SHP77 (cell line): ENCODE data around the gene ARHGEF11.
A peak's percentile ranks its signal among the peaks of the same experiment; 100 is the strongest.
"Not testable (repeated sequence)": the region's sequence is repeated elsewhere in the genome, so short reads cannot be mapped to it uniquely, and the experiment has no call there.

Experiments
- DNase-seq, 2 experiments: peaks; one replicate each; lab custom pipeline; 2025; lab: John Stamatoyannopoulos, UW

ARHGEF11 gene

DNA sequence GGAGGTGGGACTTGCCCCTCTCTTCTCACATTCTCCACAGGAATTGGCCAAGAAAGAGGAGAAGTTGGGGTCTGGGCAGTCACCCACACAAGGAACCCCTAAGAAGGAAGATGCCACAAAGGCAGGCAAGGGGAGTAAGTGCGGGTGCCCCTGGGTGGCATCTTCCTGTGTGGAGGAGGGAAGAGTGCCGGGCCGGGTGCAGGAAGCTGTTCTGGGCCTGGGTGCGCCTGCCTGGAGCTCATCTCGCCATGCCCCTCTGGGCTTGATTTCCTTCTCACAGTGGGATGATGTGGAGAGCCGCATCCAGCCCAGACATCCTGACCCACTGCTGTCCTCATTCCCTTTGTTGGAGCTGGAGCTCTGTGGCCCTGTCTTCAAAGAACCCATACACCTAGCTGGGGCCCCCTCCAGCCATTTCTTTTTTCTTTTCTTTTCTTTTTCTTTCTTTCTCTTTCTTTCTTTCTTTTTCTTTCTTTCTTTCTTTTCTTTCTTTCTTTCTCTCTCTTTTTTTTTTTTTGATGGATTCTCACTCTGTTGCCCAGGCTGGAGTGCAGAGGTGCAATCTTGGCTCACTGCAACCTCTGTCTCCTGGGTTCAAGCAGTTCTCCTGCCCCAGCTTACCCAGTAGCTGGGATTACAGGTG, 115.8 kb downstream of the ARHGEF11 start:
- DNase-seq, result no peak

- DNase-seq, result no peak
Measured at GRCh38 chr1:156928043-156928602, 117.4 kb downstream of the ARHGEF11 start.

DNA sequence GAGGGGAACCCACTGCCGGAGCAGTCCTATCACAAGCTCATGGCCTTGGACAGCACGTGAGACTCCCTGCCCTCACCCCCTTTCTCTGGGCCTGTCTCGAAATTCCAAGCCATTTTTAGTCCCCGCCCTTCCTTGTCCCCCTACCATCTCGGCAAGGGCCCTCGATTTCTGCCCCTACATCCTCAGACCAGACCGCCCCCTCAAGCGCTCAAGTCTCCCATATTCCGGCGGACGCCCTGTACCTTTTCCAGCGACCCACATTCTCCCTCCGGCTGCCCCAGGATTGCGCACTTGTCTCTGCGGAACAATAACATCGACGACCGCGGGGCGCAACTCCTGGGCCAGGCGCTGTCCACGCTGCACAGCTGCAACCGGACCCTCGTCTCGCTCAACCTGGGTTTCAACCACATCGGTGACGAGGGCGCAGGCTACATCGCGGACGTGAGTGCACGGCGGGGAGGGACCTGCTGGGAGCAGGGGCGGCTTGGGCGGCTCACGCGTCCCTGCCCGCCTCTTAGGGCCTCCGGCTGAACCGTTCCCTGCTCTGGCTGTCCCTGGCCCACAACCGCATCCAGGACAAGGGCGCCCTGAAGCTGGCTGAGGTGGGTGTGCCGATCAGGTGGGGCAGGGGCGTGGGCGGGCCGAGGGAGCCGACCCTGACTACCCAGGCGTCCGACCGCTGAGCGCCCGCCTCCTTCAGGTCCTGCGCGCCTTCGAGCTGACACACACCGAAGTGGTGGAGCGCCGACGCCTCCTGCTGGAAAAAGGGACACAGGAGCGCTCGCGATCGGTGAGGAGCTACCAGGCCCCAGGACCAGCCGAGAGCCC, 118.1 kb downstream of the ARHGEF11 start:
- peak; percentile 88 to 90 for DNase-seq

- DNase-seq, result not testable (repeated sequence)
Measured at GRCh38 chr1:156926695-156927094, 118.8 kb downstream of the ARHGEF11 start.

GRCh38 chr1:156926175-156926574, 119.4 kb downstream of the ARHGEF11 start:
- peak in 1 of 2 experiments; percentile 20 for DNase-seq

GRCh38 chr1:156925154-156926010, 120.2 kb downstream of the ARHGEF11 start:
- no peak for DNase-seq

DNA sequence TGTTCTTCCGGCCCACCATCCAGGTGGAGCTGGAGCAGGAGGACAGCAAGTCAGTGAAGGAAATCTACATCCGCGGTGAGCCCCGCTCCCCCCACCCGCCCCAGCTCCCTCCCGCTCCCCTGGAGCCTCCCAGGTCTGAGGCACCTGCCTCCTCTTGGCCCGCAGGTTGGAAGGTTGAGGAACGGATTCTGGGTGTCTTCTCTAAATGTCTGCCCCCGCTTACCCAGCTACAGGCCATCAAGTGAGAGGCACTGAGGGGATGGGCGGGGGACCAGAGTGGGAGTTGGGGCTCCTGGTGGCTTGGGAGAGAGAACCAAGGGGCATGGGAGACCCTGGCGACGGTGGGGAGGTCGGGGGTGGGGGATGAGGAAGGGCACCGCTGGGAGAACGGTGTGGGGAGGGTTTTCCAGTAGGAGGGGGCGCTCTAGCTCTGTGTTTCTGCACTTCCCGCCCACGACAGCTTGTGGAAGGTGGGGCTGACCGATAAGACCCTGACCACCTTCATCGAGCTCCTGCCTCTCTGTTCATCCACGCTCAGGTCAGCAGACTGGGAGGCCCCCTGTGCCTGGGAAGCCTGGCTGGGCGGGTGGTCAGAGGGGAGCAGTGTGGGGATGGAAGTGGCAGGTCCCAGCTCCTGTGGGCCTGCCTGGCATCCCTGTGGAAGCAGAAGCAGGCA, 120.9 kb downstream of the ARHGEF11 start:
- no peak for DNase-seq

DNA sequence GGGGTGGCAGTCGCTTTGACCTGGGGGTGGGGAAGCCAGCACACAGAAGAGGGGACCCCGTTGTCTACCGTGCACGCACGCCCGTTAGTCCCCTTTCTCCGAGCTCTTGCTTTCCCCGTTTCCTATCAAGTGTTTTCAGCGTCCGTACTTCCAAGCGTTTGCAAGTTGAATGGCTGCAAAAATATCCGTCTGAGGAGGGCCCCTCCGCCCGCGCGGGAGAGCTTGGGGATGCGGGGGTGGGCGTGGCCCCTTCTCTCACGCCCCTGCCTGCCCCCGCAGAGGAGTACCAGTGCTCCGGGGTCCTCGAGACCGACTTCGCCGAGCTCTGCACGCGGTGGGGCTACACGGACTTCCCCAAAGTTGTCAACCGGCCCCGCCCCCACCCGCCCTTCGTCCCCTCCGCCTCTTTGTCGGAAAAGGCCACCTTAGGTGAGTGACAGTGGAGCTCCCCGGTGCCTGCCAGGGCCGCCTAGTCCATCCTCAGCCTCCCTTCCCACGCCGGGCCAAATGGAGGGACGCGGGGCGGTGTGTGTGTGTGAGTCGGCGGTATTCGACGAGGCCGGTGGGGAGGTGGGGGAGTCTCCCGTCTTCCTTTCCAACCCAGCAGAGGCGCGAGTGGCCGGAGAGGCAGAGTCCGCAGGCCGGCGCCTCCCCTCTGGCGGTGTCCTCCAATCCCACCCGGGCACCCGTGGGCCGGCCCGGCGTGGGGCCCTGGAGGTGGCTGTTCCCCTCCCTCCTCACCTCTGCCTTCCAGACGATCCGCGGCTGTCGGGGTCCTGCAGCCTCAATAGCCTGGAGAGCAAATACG, 121.7 kb downstream of the ARHGEF11 start:
- DNase-seq, result no peak

GRCh38 chr1:156922986-156923669, 122.4 kb downstream of the ARHGEF11 start:
- DNase-seq, result peak in 1 of 2 experiments; percentile 14

DNA sequence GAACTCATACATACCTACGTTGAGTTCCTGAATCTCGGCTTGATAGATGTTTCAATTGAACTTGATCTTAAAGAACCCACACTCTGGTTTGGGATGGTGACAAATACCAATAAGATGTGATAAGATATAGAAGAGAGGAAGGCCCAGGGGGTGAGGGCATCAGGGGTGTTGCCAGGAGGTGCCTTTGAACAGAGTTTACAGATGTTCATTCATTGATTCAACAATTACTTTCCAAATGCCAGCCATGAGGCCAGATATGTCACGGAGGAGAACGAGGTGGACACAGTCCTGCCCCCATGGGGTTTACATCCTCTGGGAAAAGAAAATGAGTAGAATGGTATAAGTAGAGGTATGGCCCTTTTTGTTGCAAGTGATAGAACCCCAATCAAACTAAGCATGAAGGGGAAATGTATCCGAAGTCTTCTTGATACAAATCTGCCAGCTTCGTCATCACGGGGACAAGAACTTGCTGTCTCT, 124.5 kb downstream of the ARHGEF11 start:
- DNase-seq, result no peak

DNA sequence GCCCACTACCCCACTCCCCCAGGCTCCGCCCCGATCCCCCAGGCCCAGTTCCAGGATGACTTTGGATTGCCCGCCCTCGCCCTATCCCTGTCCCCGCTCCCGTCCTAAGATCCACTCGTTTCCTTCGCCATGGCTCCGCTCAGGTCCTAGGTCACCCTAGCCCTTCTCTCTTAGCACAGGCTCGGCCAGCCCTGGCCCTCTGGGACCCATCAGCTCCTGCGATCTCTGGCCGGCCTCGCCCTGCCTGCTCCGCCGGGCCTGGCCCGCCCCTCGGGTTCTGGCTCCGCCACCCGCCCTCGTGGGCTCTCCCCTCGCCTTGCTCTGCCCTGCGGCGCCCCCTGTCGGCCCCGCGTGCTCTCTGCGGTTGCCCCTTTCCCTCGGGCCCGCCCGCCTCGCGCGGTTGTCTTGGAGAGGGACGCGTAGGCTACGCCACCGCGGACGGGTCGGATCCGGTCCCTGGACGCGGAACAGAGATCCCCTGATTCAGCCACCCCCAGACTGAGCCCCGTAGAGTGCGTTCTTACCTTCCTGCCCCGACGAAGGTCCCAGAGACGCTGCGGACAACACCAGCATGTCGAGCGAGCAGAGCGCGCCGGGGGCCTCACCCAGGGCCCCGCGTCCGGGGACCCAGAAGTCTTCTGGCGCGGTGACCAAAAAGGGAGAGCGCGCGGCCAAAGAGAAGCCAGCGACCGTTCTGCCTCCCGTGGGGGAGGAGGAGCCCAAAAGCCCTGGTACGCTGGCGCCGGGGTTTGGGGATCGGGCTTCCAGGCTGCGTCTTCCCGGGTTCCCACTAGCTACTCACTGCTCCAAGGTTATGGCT, 125.1 kb downstream of the ARHGEF11 start, which contains the start of gene LRRC71:
Gene LRRC71, plus strand, starts transcription at position 400 of the 820 bp plus-strand sequence. Its CDS starts 172 bp downstream, at position 572.
- DNase-seq, result peak; percentile 58 to 71

GRCh38 chr1:156914440-156914856, 131.1 kb downstream of the ARHGEF11 start:
- DNase-seq, result no peak

DNA sequence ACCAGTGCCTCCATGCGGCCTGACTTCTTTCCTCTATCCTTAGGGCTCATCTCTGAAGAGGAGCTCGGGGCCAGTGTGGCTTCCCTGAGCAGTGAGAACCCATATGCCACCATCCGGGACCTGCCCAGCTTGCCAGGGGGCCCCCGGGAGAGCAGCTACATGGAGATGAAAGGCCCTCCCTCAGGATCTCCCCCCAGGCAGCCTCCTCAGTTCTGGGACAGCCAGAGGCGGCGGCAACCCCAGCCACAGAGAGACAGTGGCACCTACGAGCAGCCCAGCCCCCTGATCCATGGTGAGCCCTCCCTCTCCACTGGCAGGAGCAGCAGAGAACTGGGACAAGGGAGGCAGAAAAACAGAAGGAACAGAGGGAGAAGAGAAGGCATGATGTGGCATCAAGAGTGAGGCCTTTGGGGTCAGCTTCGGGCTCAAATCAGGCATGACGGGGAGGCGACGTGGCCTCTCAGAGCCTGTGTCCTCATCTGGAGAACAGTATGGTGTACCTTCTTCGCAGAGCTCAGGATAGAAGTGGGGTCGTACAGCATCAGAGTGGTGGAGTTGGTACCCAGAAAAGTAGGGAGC, 131.6 kb downstream of the ARHGEF11 start:
- DNase-seq, result no peak

DNA sequence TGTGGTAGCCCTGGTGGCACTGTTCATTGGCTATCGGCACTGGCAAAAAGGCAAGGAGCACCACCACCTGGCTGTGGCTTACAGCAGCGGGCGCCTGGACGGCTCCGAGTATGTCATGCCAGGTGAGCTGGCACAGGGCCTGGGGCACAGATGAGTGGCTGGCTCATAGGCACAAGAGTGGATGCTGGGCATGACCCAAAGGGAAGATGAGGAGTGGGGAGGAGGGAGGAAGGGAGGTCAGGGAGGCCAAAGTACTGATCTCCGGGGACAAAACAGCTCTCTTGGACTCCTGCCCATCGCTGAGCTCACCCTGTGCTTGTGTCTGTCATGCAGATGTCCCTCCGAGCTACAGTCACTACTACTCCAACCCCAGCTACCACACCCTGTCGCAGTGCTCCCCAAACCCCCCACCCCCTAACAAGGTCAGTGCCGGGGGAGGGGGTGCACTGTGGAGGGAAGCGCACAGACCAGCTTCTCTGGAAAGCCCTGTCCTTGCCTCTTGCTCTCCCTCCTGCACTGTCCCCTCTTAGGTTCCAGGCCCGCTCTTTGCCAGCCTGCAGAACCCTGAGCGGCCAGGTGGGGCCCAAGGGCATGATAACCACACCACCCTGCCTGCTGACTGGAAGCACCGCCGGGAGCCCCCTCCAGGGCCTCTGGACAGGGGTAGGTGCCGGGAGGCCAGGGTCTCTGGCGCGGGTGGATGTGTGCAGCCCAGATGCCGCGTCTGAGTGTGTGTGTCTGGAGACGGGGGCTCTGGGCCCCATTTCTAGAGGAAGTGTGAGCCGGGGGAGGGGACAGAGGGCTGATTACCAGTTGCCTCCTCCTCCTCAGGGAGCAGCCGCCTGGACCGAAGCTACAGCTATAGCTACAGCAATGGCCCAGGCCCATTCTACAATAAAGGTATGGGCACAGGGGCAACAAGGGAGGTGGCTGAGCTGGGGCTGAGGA, 132.4 kb downstream of the ARHGEF11 start:
- DNase-seq, result peak; percentile 18 to 59

- DNase-seq, result no peak
Measured at GRCh38 chr1:156912310-156912709, 133.2 kb downstream of the ARHGEF11 start.

GRCh38 chr1:156911577-156912298, 133.8 kb downstream of the ARHGEF11 start:
- DNase-seq, result no peak
